Stimulated activated CD8-positive, alpha-beta memory T cell treated with anti-CD3 and anti-CD28 coated beads, Interleukin-4, amount 100 ng/mL, for 1 hour (primary cell): ENCODE results near the gene GP5.

Source experiments
- DNase-seq, 2 donors: peaks; one replicate each; pipeline ENCODE4 v3.0.0-alpha.2; 2020; ENCODE audit warnings: low read depth in 2 of 2, low spot score in 1 of 2

Gene GP5

DNA sequence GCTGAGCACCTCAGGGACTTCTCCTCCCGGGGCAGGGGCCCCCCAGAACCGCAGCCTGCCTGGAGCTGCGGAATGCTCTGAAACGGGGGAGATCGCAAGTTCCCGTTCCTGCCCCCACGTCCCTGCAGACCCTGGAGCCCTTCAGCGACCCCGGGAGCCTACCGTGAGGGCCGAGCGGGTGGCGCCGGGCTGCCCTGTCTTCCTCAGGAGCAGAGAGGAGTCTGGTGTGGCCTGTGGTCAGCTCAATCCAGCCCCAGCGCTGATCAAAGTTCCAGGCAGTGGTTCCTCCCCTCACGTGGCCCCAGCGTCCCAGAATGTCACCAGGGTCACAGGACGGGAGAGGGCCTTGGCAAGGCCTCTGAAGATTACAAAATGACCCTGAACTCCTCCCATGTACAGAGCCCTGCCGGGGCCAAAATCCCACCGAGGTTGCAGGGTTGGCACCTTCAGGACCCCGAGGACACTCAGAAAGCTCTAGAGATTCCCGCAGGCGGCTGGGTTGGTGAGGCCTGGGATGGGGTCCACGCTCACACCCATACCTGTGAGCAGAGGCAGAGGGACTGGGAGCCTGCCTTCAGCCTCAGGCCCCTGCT is 47.9 kb downstream of the GP5 start, which contains the start of gene CPN2:
Gene CPN2, minus strand, starts transcription at position 249 of the 593 bp plus-strand sequence. CDS start 8,626 bp downstream, outside the sequence.
- DNase-seq: no peak

DNA sequence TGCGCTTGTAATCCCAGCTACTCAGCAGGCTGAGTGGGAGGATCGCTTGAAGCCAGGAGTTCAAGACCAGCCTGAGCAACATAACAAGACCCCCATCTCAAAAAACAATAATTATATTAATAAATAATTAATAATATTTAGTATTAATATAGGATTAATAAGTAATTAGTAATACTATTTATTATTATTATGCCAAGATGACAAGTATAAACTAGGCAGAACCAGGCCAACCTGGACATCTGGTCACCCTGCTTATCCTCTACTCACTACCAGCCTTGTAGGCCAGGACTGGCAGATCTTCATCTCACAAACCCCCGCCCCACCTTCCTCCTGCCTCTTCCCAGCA is 48.4 kb downstream of the GP5 start:
- no peak for DNase-seq

DNA sequence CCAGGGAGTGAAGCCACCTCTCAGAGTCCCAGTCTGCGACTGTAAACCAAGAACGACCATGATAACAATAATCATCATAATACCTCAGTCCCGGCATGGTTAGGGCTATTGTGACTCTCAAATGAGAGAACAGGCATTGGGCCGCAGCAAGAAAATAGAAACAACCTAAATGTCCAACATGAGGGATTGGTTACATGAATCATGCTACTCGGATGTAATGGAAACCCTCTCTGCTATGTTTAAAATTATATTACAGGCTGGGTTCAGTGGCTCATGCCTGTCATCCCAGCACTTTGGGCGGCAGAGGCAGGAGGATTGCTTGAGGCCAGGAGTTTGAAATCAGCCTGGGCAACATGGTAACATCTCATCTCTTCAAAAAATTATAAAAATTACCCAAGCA is 50.7 kb downstream of the GP5 start:
- no peak for DNase-seq

DNA sequence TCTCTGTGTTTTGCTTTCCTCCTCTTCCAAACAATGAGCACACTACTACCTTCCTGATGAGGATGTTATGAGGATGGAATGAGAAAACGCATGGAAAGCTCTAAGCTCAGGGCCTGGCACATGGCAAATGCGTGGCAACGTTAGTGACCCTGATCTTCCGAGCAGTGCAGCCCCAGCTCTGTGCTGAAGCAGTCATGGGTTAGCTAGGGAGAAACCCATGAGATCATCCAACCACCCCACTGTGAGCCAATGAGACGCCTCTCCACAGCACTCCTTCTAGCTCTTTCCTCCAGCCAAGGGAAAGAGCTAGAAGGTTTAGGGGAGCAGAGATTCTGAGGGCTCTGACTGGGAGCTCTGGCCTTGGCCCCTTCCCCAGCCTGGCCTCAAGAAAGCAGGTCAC is 52.4 kb downstream of the GP5 start:
- DNase-seq: no peak

DNA sequence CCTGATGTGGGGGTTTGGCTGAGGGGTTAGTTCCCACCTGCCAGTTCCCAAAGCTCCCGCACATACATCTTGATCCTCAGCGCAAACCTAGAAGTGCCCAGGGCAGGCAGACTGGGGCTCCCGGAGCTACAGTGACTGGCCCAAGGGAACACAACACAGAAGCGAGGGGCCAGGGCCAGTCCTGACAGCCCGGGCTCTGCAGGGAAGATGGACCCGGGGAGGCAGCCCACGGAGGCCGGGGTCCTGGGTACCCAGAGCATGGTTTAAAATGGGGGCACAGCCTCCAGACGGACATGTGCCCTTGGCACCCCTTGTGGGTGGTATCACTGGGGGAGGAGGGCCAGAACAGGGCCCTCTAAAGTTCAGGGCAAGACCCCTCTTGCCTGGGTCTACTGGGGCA is 53.0 kb downstream of the GP5 start:
- no peak for DNase-seq
